ENCODE data around the gene OGFOD3. TPM values are rescaled to one million over a fixed set of nuclear protein-coding genes. Genes with fewer than 3 reads are reported as not detected.
"Not testable (repeated sequence)": the region's sequence is repeated elsewhere in the genome, so short reads cannot be mapped to it uniquely, and the experiment has no call there.

Gene OGFOD3
- total and polyA plus RNA-seq, 3 experiments from 2014 or later = 27.9 to 29.9 (median 28.4) TPM

GRCh38 chr17:82412081-82412480 is 6.3 kb downstream of the OGFOD3 start:
- H3K4me3 ChIP-seq (ENCODE audit: low read length); H3K36me3 ChIP-seq (ENCODE audit: insufficient read depth, low read length); H3K27me3 Mint-ChIP-seq; H3K27ac ChIP-seq (ENCODE audit: low read depth, low read length); H3K9me3 Mint-ChIP-seq; H3K4me3 Mint-ChIP-seq; DNase-seq; H3K9me3 ChIP-seq (ENCODE audit: low read length); CTCF ChIA-PET; H3K27ac Mint-ChIP-seq; H3K27me3 ChIP-seq (ENCODE audit: insufficient read depth, low read length, poor library complexity, severe bottlenecking); POLR2A ChIA-PET; H3K4me1 ChIP-seq (ENCODE audit: insufficient read depth, low read length): not testable (repeated sequence)
- H3K4me1 Mint-ChIP-seq = peaks cover 6 to 17% (median 9%) of the 10 kb centered on the region in 3 donors
- peaks cover 0 to 32% (median 8%) of the 10 kb centered on the region in 3 donors for H3K36me3 Mint-ChIP-seq

- Mint-ChIP-seq H3K36me3 (peaks cover 0 to 32% (median 8%) of the 10 kb centered on the region in 3 donors), H3K4me1 (peaks cover 6 to 17% (median 9%) of the 10 kb centered on the region in 3 donors), H3K4me3 (no peak overlapping the region), H3K27ac (no peak overlapping the region), H3K27me3 (no peaks in the 10 kb centered on the region), H3K9me3 (no peaks in the 10 kb centered on the region)
- POLR2A ChIA-PET = interaction anchor here (0.6 kb wide), 1 partner anchor 53 kb away, joined by 3 read pairs; no protein-coding TSS in a partner anchor
- H3K9me3 ChIP-seq (ENCODE audit: low read length) = no peaks in the 10 kb centered on the region
- H3K4me1 ChIP-seq (ENCODE audit: insufficient read depth, low read length) = peaks cover 10% of the 10 kb centered on the region
- CTCF ChIA-PET = interaction anchor here (1.1 kb wide), 1 partner anchor 7 kb away, joined by 3 read pairs; the partner anchor contains the start of gene OGFOD3
- DNase-seq = no peak
- no peak overlapping the region for H3K27ac ChIP-seq (ENCODE audit: low read depth, low read length)
- H3K27me3 ChIP-seq (ENCODE audit: insufficient read depth, low read length, poor library complexity, severe bottlenecking) = no peaks in the 10 kb centered on the region
- H3K36me3 ChIP-seq (ENCODE audit: insufficient read depth, low read length) = no peaks in the 10 kb centered on the region
- H3K4me3 ChIP-seq (ENCODE audit: low read length) = no peak overlapping the region
These were observed 6.9 kb downstream of the OGFOD3 start for GRCh38 chr17:82411396-82412053.

- H3K27me3 ChIP-seq (ENCODE audit: insufficient read depth, low read length, poor library complexity, severe bottlenecking) = no peaks in the 10 kb centered on the region
- H3K4me3 ChIP-seq (ENCODE audit: low read length) = no peak overlapping the region
- H3K4me3 Mint-ChIP-seq = no peak overlapping the region
- DNase-seq = no peak
- ChIA-PET POLR2A (no interaction called here), CTCF (interaction anchor here (1.1 kb wide), 1 partner anchor 9 kb away, joined by 3 read pairs; the partner anchor contains the start of gene OGFOD3)
- no peaks in the 10 kb centered on the region for H3K27me3 Mint-ChIP-seq
- peaks cover 6 to 13% (median 7%) of the 10 kb centered on the region in 3 donors for H3K4me1 Mint-ChIP-seq
- no peak overlapping the region for H3K27ac ChIP-seq (ENCODE audit: low read depth, low read length)
- H3K27ac Mint-ChIP-seq = no peak overlapping the region
- H3K36me3 ChIP-seq (ENCODE audit: insufficient read depth, low read length) = no peaks in the 10 kb centered on the region
- H3K9me3 Mint-ChIP-seq = no peaks in the 10 kb centered on the region
- peaks cover 10% of the 10 kb centered on the region for H3K4me1 ChIP-seq (ENCODE audit: insufficient read depth, low read length)
- H3K36me3 Mint-ChIP-seq = peaks cover 0 to 37% (median 9%) of the 10 kb centered on the region in 3 donors
- no peaks in the 10 kb centered on the region for H3K9me3 ChIP-seq (ENCODE audit: low read length)
These were observed 8.2 kb downstream of the OGFOD3 start for GRCh38 chr17:82410014-82410716.

GRCh38 chr17:82408938-82409318 is 9.5 kb downstream of the OGFOD3 start:
- Mint-ChIP-seq H3K4me3 (no peak overlapping the region), H3K4me1 (peaks cover 0 to 3% (median 1%) of the 10 kb centered on the region in 3 donors), H3K9me3 (no peaks in the 10 kb centered on the region), H3K27me3 (no peaks in the 10 kb centered on the region), H3K36me3 (peaks cover 0 to 35% (median 7%) of the 10 kb centered on the region in 3 donors), H3K27ac (no peak overlapping the region)
- H3K27ac ChIP-seq (ENCODE audit: low read depth, low read length) = no peak overlapping the region
- H3K9me3 ChIP-seq (ENCODE audit: low read length) = no peaks in the 10 kb centered on the region
- no peak overlapping the region for H3K4me3 ChIP-seq (ENCODE audit: low read length)
- ChIA-PET POLR2A (no interaction called here), CTCF (no interaction called here)
- no peak for DNase-seq
- H3K4me1 ChIP-seq (ENCODE audit: insufficient read depth, low read length) = peaks cover under 1% of the 10 kb centered on the region
- peaks cover 4% of the 10 kb centered on the region for H3K36me3 ChIP-seq (ENCODE audit: insufficient read depth, low read length)
- H3K27me3 ChIP-seq (ENCODE audit: insufficient read depth, low read length, poor library complexity, severe bottlenecking) = no peaks in the 10 kb centered on the region

GRCh38 chr17:82408288-82408937 is 10.0 kb downstream of the OGFOD3 start:
- Mint-ChIP-seq H3K9me3 (no peaks in the 10 kb centered on the region), H3K27me3 (no peaks in the 10 kb centered on the region)

GRCh38 chr17:82407255-82407654 is 11.1 kb downstream of the OGFOD3 start:
- H3K9me3 Mint-ChIP-seq = no peaks in the 10 kb centered on the region
- peaks cover 11% of the 10 kb centered on the region for H3K36me3 ChIP-seq (ENCODE audit: insufficient read depth, low read length)
- H3K36me3 Mint-ChIP-seq = peaks cover 0 to 40% (median 7%) of the 10 kb centered on the region in 3 donors
- no peak overlapping the region for H3K4me3 Mint-ChIP-seq
- ChIA-PET POLR2A (interaction anchor here (0.7 kb wide), 1 partner anchor 134 kb away, joined by 3 read pairs; no protein-coding TSS in a partner anchor), CTCF (no interaction called here)
- DNase-seq = no peak
- H3K4me1 ChIP-seq (ENCODE audit: insufficient read depth, low read length) = no peaks in the 10 kb centered on the region
- H3K4me3 ChIP-seq (ENCODE audit: low read length) = no peak overlapping the region
- H3K27me3 ChIP-seq (ENCODE audit: insufficient read depth, low read length, poor library complexity, severe bottlenecking) = no peaks in the 10 kb centered on the region
- H3K27ac Mint-ChIP-seq = no peak overlapping the region
- H3K27me3 Mint-ChIP-seq = no peaks in the 10 kb centered on the region
- H3K9me3 ChIP-seq (ENCODE audit: low read length) = no peaks in the 10 kb centered on the region
- peaks cover 0 to 3% (median 1%) of the 10 kb centered on the region in 3 donors for H3K4me1 Mint-ChIP-seq
- no peak overlapping the region for H3K27ac ChIP-seq (ENCODE audit: low read depth, low read length)

More at GRCh38 chr17:82408288-82408937, 10.0 kb downstream of the OGFOD3 start:
- no peak overlapping the region for H3K27ac ChIP-seq (ENCODE audit: low read depth, low read length)
- CTCF ChIA-PET = interaction anchor here (0.6 kb wide), 1 partner anchor 248 kb away, joined by 3 read pairs; no protein-coding TSS in a partner anchor
- peaks cover 0 to 39% (median 7%) of the 10 kb centered on the region in 3 donors for H3K36me3 Mint-ChIP-seq
- no peaks in the 10 kb centered on the region for H3K9me3 ChIP-seq (ENCODE audit: low read length)
- H3K4me3 Mint-ChIP-seq = no peak overlapping the region
- no peak overlapping the region for H3K4me3 ChIP-seq (ENCODE audit: low read length)
- H3K27me3 ChIP-seq (ENCODE audit: insufficient read depth, low read length, poor library complexity, severe bottlenecking) = no peaks in the 10 kb centered on the region
- peaks cover 0 to 3% (median 1%) of the 10 kb centered on the region in 3 donors for H3K4me1 Mint-ChIP-seq
- H3K36me3 ChIP-seq (ENCODE audit: insufficient read depth, low read length) = peaks cover 4% of the 10 kb centered on the region
- no peak overlapping the region for H3K27ac Mint-ChIP-seq
- no peaks in the 10 kb centered on the region for H3K4me1 ChIP-seq (ENCODE audit: insufficient read depth, low read length)
- POLR2A ChIA-PET = no interaction called here
- no peak for DNase-seq

GRCh38 chr17:82406131-82406671 is 12.2 kb downstream of the OGFOD3 start:
- Mint-ChIP-seq H3K4me1 (peaks cover 4 to 11% (median 4%) of the 10 kb centered on the region in 3 donors), H3K27ac (peak overlapping the region in 1 of 8 donors; percentile 90), H3K27me3 (no peaks in the 10 kb centered on the region), H3K4me3 (no peak overlapping the region), H3K9me3 (no peaks in the 10 kb centered on the region), H3K36me3 (peaks cover 0 to 40% (median 10%) of the 10 kb centered on the region in 3 donors)
- POLR2A ChIA-PET = interaction anchor here (0.7 kb wide), 1 partner anchor 135 kb away, joined by 3 read pairs; no protein-coding TSS in a partner anchor
- Histone ChIP-seq H3K27ac (ENCODE audit: low read depth, low read length) (no peak overlapping the region), H3K4me3 (ENCODE audit: low read length) (no peak overlapping the region), H3K27me3 (ENCODE audit: insufficient read depth, low read length, poor library complexity, severe bottlenecking) (no peaks in the 10 kb centered on the region), H3K9me3 (ENCODE audit: low read length) (no peaks in the 10 kb centered on the region), H3K36me3 (ENCODE audit: insufficient read depth, low read length) (peaks cover 11% of the 10 kb centered on the region), H3K4me1 (ENCODE audit: insufficient read depth, low read length) (peaks cover 8% of the 10 kb centered on the region)
- DNase-seq = no peak
- CTCF ChIA-PET = no interaction called here

Data from CD8-positive, alpha-beta memory T cell (primary cell).